Measurements from ENCODE around the gene TMED5.
"Not testable (repeated sequence)": the region's sequence is repeated elsewhere in the genome, so short reads cannot be mapped to it uniquely, and the experiment has no call there.

- not testable (repeated sequence) for TF ChIP-seq CTCF (IDR thresholded peaks at IDR 0.05; ENCODE audit: low read length); EZH2 (IDR thresholded peaks at IDR 0.05; ENCODE audit: borderline replicate concordance, low read length)
Observed at GRCh38 chr1:93220716-93221115, 40.5 kb upstream of the TMED5 start.
